HEK293 (cell line): ENCODE measurements around the gene SPATA33.

Experiments used
- CTCF ChIA-PET: fragments of 350-600 bp; formaldehyde crosslinking; extraction: SDS; loops from one replicate; lab custom pipeline; 2021; ENCODE audit warnings: antibody characterized with exemption; lab: Yijun Ruan, JAX
- POLR2A ChIA-PET: fragments of 300-600 bp; formaldehyde crosslinking; extraction: SDS; loops from one replicate; lab custom pipeline; 2020; ENCODE audit warnings: antibody characterized with exemption, inconsistent platforms; lab: Yijun Ruan, JAX
- H3K27ac ChIP-seq: fragments of 200-500 bp; sonication (Bioruptor generic); 2 replicates; pipeline ENCODE4 v1.5.1; 2014; ENCODE audit warnings: low read depth, low read length, control low read depth, inconsistent platforms; ENCODE audit errors: extremely low read depth
- H3K36me3 ChIP-seq, 2 experiments: fragments of 200-500 bp in 1 of 2; sonication (Bioruptor generic) in 1 of 2; 1 replicate in 1 of 2; 2 replicates in 1 of 2; pipeline ENCODE4 v1.5.1; 2014 to 2017; ENCODE audit warnings: inconsistent platforms in 2 of 2, low read length in 2 of 2; ENCODE audit not compliant: control insufficient read depth in 2 of 2, insufficient read depth in 1 of 2
- H3K4me1 ChIP-seq: fragments of 200-500 bp; sonication (Bioruptor generic); 2 replicates; pipeline ENCODE4 v1.5.1; 2014; ENCODE audit warnings: mild to moderate bottlenecking, low read length, inconsistent platforms; ENCODE audit not compliant: control insufficient read depth, insufficient read depth
- H3K4me3 ChIP-seq: 2 replicates; pipeline ENCODE4 v1.5.1; 2011; ENCODE audit warnings: low read depth, mild to moderate bottlenecking, control low read depth, low read length, moderate library complexity
- H3K9me3 ChIP-seq: fragments of 200-500 bp; sonication (Bioruptor generic); 2 replicates; pipeline ENCODE4 v1.5.1; 2014; ENCODE audit warnings: low read depth, low read length, inconsistent platforms; ENCODE audit not compliant: control insufficient read depth, insufficient read depth
- BCL11B ChIP-seq: fragments of 450-650 bp; formaldehyde crosslinking; IDR thresholded peaks from 2 replicates; pipeline ENCODE4 v1.5.1; 2016; ENCODE audit warnings: low read depth, missing biosample characterization, missing genetic modification characterization
- HIC1 ChIP-seq: fragments of 450-650 bp; formaldehyde crosslinking; IDR thresholded peaks from 2 replicates; pipeline ENCODE4 v1.5.1; 2016; ENCODE audit warnings: missing biosample characterization, missing genetic modification characterization
- KLF17 ChIP-seq: fragments of 450-650 bp; formaldehyde crosslinking; IDR thresholded peaks from 2 replicates; pipeline ENCODE4 v1.5.1; 2016; ENCODE audit warnings: missing biosample characterization, missing genetic modification characterization
- PATZ1 ChIP-seq: fragments of 450-650 bp; formaldehyde crosslinking; IDR thresholded peaks from 2 replicates; pipeline ENCODE4 v1.5.1; 2016; ENCODE audit warnings: missing biosample characterization, missing genetic modification characterization
- PBX3 ChIP-seq: sonication (generic); formaldehyde crosslinking; IDR thresholded peaks from 2 replicates; pipeline ENCODE4 v1.8.1; 2022; ENCODE audit warnings: mild to moderate bottlenecking, moderate library complexity, missing genetic modification reagents
- SCRT1 ChIP-seq: fragments of 450-650 bp; formaldehyde crosslinking; IDR thresholded peaks from 2 replicates; pipeline ENCODE4 v1.5.1; 2016; ENCODE audit warnings: missing biosample characterization, missing genetic modification characterization, borderline replicate concordance
- SCRT2 ChIP-seq: fragments of 450-650 bp; formaldehyde crosslinking; IDR thresholded peaks from 2 replicates; pipeline ENCODE4 v1.5.1; 2016; ENCODE audit warnings: missing biosample characterization, missing genetic modification characterization
- ZFP37 ChIP-seq: fragments of 450-650 bp; formaldehyde crosslinking; IDR thresholded peaks from 2 replicates; pipeline ENCODE4 v1.5.1; 2016; ENCODE audit warnings: missing biosample characterization, missing genetic modification characterization
- ZNF174 ChIP-seq: fragments of 450-650 bp; formaldehyde crosslinking; IDR thresholded peaks from 2 replicates; pipeline ENCODE4 v1.5.0; 2017; ENCODE audit warnings: missing biosample characterization, mild to moderate bottlenecking, missing genetic modification characterization
- ZNF2 ChIP-seq: fragments of 450-650 bp; formaldehyde crosslinking; IDR thresholded peaks from 2 replicates; pipeline ENCODE4 v1.5.1; 2016; ENCODE audit warnings: missing biosample characterization, missing genetic modification characterization
- ZNF335 ChIP-seq: fragments of 450-650 bp; formaldehyde crosslinking; conservative IDR thresholded peaks from 2 replicates; pipeline ENCODE4 v1.5.1; 2016; ENCODE audit warnings: missing biosample characterization, missing genetic modification characterization
- ZNF354C ChIP-seq: fragments of 450-650 bp; formaldehyde crosslinking; IDR thresholded peaks from 2 replicates; pipeline ENCODE4 v1.5.1; 2016; ENCODE audit warnings: missing biosample characterization, missing genetic modification characterization, low read depth, borderline replicate concordance
- ZNF398 ChIP-seq: fragments of 450-650 bp; formaldehyde crosslinking; IDR thresholded peaks from 2 replicates; pipeline ENCODE4 v1.5.1; 2017; ENCODE audit warnings: missing biosample characterization, missing genetic modification characterization
- ZNF404 ChIP-seq: fragments of 450-650 bp; formaldehyde crosslinking; IDR thresholded peaks from 2 replicates; pipeline ENCODE4 v1.5.1; 2017; ENCODE audit warnings: missing biosample characterization, missing genetic modification characterization
- ZNF426 ChIP-seq: fragments of 450-650 bp; formaldehyde crosslinking; IDR thresholded peaks from 2 replicates; pipeline ENCODE4 v1.5.1; 2017; ENCODE audit warnings: missing biosample characterization, missing genetic modification characterization, mild to moderate bottlenecking, inconsistent platforms, moderate library complexity
- ZNF433 ChIP-seq: fragments of 450-650 bp; formaldehyde crosslinking; IDR thresholded peaks from 2 replicates; pipeline ENCODE4 v1.5.1; 2016; ENCODE audit warnings: missing biosample characterization, missing genetic modification characterization, low read depth
- ZNF501 ChIP-seq: fragments of 450-650 bp; formaldehyde crosslinking; IDR thresholded peaks from 2 replicates; pipeline ENCODE4 v1.5.1; 2016; ENCODE audit warnings: missing biosample characterization, missing genetic modification characterization
- ZNF692 ChIP-seq: fragments of 450-650 bp; formaldehyde crosslinking; IDR thresholded peaks from 2 replicates; pipeline ENCODE4 v1.5.1; 2016; ENCODE audit warnings: missing biosample characterization, missing genetic modification characterization
- ZNF785 ChIP-seq: fragments of 450-650 bp; formaldehyde crosslinking; IDR thresholded peaks from 2 replicates; pipeline ENCODE4 v1.5.1; 2016; ENCODE audit warnings: missing biosample characterization, missing genetic modification characterization

SPATA33 gene

GRCh38 chr16:89623511-89624261 is 34.0 kb upstream of the SPATA33 start:
- H3K4me3 ChIP-seq: no peak overlapping the region
- no peaks in the 10 kb centered on the region for H3K4me1 ChIP-seq
- no peaks in the 10 kb centered on the region for H3K9me3 ChIP-seq
- no peak for TF ChIP-seq ZNF2 (tag by site-specific recombination)
- TF ChIP-seq ZNF174 (tag by site-specific recombination): no peak
- no peak for TF ChIP-seq ZNF785
- no peak for TF ChIP-seq ZNF404
- no peak for TF ChIP-seq SCRT1 (tag by site-specific recombination)
- no peak for TF ChIP-seq ZNF501 (tag by site-specific recombination)
- TF ChIP-seq ZFP37 (tag by site-specific recombination): no peak
- TF ChIP-seq KLF17: no peak
- CTCF ChIA-PET: interaction anchor here (0.6 to 0.8 kb wide), 2 partner anchors 18 to 41 kb away, joined by 4 read pairs; no protein-coding TSS in a partner anchor
- POLR2A ChIA-PET: interaction anchor here (0.6 kb wide), 1 partner anchor 113 kb away, joined by 4 read pairs; no protein-coding TSS in a partner anchor
- no peaks in the 10 kb centered on the region for H3K36me3 ChIP-seq
- H3K27ac ChIP-seq: no peak overlapping the region

- H3K4me1 ChIP-seq: no peaks in the 10 kb centered on the region
- POLR2A ChIA-PET: interaction anchor here (0.5 kb wide), 1 partner anchor 84 kb away, joined by 4 read pairs; no protein-coding TSS in a partner anchor
- CTCF ChIA-PET: interaction anchor here (0.5 to 1.0 kb wide), 3 partner anchors 16 to 51 kb away, joined by 3 to 4 read pairs (median 4); no protein-coding TSS in a partner anchor
- no peak overlapping the region for H3K4me3 ChIP-seq
- no peaks in the 10 kb centered on the region for H3K9me3 ChIP-seq
- no peaks in the 10 kb centered on the region for H3K36me3 ChIP-seq
- H3K27ac ChIP-seq: no peak overlapping the region
- TF ChIP-seq PATZ1 (tag by site-specific recombination): no peak
- TF ChIP-seq ZNF335 (tag by site-specific recombination): no peak
- no peak for TF ChIP-seq ZNF426 (tag by site-specific recombination)
- no peak for TF ChIP-seq ZNF354C
- TF ChIP-seq ZNF692 (tag by site-specific recombination): no peak
- TF ChIP-seq ZNF433 (tag by site-specific recombination): no peak
- TF ChIP-seq HIC1 (tag by site-specific recombination): no peak
- TF ChIP-seq ZNF398 (tag by site-specific recombination): no peak
- no peak for TF ChIP-seq PBX3
- no peak for TF ChIP-seq BCL11B (tag by site-specific recombination)
- no peak for TF ChIP-seq SCRT2 (tag by site-specific recombination)
Observed at GRCh38 chr16:89624777-89625761, 32.6 kb upstream of the SPATA33 start.
